ENCODE results near the gene CDH6. TPM values are rescaled to one million over a fixed set of nuclear protein-coding genes. Genes with fewer than 3 reads are reported as not detected.
A peak's percentile ranks its signal among the peaks of the same experiment; 100 is the strongest.

CDH6 gene
- total RNA-seq: not detected in 2 replicates

DNA sequence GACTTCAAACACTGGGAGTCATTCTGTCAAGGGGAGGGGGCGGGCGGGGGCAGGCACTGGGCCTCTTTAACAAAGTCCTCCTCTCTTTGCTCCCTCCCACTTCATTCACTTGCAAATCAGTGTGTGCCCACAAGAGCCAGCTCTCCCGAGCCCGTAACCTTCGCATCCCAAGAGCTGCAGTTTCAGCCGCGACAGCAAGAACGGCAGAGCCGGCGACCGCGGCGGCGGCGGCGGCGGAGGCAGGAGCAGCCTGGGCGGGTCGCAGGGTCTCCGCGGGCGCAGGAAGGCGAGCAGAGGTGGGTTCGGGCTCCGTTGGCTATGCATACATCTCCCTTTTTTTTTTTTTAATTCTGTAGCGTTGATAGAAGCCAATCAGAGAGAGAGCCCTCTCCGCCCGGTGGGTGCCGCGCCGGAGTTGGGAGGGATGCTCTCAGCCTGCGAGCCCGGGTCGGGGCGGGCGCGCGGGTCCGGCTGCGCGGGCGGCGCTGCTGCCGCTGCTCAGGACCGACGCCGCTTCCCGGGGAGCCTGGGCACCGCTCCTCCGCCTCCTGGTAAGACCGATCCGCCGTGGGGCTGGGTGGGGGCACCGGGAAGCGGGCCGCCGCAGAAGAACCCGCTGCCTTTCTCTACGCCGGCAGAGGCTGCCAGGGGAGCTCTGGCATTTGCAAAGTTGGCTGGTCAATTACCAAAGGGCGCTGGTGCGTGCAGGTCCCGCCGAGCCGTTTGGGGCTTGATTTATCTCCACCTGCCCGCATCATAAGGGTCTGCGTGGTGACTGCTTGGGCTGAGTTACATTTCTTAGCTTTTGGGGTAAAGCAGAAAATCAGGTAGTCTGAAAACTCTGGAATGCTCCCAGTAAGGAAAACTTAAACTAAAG is at the start of gene CDH6:
TSS of gene CDH6 (plus strand) at position 96 of the 877 bp plus-strand sequence. CDS start 73,788 bp downstream, outside the sequence.
- DNase-seq (ENCODE audit: low read depth in 2 of 2): no peak

DNA sequence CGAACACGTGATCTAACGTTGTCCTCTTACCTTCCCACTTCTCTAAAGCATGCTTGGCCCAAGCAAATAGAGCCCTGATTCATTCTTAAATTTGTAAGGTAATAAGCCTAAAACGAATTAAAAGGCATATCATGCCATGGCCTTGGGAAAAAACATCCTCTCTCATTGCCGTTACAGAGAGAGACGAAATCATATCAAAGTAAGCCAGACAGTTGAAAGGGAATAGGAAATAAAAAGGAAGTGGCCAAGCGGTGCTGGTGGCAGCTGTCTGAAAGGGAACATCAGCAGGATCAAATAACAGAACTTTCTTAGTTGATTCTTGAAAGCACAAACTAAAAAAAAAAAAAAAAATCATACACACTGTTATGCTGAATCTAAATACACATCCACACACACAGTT is 49.1 kb upstream of the CDH6 start:
- no peak for DNase-seq (ENCODE audit: low read depth in 2 of 2)

DNA sequence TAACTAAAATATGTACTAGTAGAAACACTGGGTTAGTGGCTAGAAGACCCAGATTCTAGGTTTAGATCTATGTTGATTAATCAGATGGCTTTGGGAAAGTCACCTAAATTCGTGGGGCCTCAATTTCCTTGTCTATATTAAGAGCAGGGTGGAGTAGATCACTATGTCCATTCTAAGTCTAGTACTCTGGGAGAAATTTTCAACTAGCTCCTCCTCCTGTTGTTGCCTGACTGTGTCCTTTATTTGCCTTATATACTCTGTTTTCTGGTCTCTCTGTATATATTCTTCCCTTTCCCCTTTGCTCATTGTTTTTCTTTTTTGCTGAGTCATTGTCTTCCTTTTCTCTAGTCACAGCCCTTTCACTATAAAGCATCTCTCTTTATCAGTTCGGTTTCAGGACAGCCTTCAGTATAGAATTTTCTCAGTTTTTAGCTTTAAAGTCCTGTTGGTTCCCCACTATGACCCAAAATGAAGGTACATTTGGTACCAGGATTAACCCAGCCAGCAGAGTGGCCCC is 44.5 kb upstream of the CDH6 start:
- no peak for DNase-seq (ENCODE audit: low read depth in 2 of 2)

DNA sequence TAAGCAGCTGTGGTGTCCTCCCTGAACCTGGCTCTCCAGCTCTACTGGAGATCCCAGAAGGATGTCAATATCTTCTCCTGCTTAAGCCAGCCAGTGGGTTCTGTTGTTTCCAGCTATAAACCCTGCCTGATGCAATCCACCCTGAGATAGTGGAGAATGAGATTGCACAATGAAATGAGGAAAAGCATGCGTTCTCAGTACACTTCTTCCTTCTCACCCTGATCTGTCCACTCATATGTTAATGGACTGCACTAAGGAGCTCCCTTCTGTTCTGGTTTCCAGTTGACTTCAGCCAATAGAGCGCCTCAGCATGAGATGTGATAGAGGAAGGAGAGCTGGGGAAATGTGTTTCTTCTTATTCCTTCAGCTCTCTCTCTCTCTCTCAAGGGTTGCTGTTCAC is 40.0 kb upstream of the CDH6 start:
- DNase-seq (ENCODE audit: low read depth in 2 of 2): no peak

DNA sequence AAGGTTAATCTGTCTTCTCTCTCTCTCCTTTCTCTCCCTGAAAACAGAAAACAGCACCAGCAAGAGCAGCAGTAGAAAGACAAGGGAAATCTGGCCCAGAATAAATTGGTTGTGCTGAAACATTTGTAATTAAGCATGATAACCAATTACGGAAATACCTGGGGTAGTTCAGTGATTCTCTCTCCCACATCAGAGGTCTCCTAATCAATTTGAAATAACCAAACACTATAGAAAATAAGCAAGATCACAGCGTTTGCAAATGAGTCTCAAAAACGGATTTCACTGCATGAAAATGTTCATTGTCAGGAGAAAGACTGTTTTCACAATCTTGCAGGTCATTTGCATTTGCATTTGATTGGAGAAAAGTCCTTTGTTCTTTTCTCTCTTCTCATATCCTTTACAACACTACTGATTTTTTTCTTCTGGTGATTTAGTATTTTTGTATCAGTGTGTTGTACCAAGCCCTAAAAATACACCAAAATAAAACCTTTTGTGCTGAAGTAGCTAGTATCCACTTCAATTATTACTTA is 36.8 kb upstream of the CDH6 start:
- no peak for DNase-seq (ENCODE audit: low read depth in 2 of 2)

DNA sequence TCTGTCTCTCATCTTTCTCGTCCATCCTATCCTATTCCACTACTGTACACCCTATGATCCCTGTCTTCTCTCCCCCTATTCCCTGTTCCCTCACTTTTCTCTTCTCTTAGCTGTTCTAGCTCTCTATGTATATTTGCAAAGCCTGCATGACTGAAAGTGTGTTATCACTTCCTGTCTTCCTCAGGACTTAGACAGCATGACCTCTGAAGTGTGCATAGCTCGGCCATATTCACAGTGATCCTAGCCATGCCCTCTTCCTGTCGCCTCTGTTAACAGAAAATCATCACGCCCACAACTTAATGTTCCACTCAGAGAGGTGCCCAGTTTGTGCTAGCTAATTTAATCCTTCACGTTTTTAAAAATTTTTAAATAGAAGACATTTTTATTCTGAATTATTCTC is 35.8 kb upstream of the CDH6 start:
- no peak for DNase-seq (ENCODE audit: low read depth in 2 of 2)

DNA sequence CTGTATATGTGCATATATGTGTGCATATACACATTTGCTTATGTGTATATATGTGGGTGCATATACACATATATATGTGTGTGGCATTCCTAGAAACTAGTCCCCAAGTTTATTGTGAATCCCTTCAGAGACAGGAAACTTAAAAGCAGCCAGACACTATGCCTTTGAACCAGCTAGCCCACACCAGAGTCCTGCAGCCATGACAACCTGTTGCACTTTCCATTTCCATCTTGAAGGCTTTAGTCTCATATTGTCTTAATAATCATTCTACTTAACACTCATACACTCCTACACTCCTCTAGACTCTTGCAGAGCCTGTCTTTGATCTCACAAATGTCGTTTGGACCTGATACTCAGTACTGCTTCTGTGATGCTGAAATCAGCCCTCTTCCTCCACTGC is 34.8 kb upstream of the CDH6 start:
- DNase-seq (ENCODE audit: low read depth in 2 of 2): no peak

DNA sequence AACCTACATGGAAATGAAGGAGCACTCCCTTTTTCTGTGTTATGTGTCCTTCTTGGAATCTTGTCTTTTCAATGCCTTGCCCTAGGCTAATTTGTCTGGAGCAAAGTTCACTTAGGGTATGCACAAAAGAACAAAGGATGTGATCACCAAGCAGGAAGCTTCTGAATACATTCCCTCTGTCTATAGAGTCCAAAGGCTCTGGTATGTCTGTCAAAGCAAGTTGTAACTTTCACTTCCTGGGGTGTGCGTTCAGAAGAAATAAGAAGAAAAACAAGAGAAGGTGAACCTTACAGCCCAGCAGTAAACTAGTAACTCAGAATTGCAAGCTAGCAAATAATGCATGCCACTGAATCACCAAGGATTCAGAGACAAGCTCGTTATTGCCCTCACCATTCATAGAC is 31.7 kb upstream of the CDH6 start:
- DNase-seq (ENCODE audit: low read depth in 2 of 2): no peak

DNA sequence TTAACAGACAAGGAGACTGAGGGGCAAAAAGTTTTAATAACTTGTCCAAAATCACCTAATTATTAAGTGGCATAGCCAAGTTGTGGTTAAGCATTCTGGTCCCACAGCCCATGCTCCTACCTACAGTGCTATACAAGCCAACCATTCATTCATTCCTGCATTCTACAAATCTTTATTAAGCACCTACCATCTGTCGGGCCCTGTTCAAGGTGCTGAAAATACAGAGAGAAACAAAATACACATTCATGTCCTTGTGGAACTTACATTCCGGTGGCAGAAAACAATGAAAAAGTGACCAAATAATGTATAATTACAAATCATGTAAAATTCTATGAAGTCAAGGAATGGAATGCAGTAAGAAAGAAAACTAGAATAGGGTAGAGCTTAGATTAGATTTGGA is 27.8 kb upstream of the CDH6 start:
- no peak for DNase-seq (ENCODE audit: low read depth in 2 of 2)

DNA sequence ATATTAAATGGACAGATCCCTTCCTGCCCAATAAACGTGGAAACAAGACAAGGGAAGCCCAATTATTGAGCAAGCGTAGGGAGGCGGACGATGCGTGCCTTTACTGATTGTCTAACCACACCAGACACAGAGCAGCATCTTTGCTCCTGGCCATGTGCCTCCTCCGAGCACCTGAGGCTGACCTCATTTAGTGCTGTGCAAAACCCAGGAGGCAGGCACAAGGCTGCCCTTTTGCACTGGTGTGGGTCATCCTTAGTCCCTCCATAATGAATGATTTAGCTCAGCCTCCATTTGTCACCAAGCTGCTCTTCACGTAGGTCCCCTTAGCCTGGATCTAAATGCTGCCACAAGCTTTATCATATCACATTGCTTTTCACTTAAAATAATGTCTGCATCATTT is 24.1 kb upstream of the CDH6 start:
- no peak for DNase-seq (ENCODE audit: low read depth in 2 of 2)

DNA sequence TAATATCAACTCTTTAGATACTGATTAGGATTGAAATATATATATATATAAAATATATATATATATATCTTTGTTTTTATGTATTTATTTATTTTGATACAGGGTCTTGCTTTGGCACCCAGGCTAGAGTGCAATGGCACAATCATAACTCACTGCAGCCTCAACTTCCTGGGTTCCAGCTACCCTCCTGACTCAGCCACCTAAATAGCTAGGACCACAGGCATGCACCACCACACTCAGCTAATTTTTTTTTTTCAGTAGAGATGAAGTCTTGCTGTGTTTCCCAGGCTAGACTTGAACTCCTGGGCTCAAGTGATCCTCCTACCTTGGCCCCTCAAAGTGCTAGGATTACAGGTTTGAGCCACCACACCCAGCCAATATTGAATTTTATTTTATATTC is 20.6 kb upstream of the CDH6 start:
- DNase-seq (ENCODE audit: low read depth in 2 of 2): no peak

DNA sequence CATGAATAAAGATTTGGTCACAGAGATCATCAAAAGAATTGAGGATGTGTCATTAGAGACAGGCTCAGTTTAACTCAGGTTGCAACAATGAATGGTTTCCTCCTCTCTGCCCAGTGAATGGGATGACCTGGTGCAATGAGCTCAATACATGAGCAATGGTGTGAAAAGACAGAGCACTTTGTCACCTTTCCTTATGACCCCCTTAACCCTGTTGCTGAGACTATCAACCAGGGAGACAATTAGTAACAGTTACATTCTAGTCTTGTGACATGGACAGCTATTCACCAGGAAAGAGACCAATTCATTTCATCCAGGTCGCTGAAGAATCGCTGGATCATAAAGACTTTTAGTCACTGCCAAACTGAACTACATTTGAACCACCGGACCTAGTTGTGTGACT is 19.9 kb upstream of the CDH6 start:
- DNase-seq (ENCODE audit: low read depth in 2 of 2): no peak

DNA sequence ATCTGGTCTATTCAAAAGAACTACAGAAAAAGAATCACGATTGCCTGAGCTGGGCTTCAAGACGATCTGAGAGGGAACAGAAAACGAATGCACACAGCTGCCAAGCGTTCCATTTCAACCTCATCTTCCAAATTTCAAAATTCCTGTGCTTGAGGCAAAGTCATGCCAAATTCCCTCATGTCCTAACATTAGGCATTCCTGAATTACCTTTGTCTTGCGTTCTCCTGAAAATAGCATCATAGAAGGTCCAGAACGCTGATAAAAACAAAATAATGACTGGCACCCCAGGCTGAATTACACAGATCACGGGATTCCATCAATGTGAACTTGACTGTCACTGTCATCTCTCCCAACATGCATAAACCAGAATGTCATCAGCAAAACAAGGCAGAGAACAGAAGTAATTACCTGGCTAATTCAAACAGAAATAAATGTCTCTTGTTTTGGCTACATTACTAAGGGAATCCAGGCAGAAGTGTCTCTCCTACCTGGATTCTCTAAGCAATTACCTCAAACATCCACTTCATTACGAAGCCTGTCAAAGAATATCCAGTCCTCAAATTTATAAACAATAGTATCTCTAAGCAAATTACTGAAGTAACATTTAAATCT is 12.0 kb upstream of the CDH6 start:
- no peak for DNase-seq (ENCODE audit: low read depth in 2 of 2)

DNA sequence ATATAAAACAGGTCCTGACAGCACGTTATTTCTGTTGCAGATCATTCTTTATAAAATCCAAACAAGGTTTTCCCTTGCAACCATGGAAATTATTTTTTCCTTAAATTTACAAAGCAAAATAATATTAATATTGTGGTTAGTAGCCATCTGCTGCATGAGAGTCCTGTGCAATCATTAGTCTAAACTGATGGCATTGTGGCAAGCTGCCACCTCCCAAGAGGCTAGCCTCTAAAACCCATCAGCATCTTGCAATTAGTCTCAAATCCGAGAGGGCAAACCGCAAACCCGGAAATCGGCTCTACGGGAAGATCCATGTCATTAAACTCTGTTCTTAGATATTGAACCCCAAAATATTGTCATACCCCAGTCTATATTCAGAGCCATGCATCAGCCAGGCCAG is 11.3 kb upstream of the CDH6 start:
- DNase-seq (ENCODE audit: low read depth in 2 of 2): no peak

DNA sequence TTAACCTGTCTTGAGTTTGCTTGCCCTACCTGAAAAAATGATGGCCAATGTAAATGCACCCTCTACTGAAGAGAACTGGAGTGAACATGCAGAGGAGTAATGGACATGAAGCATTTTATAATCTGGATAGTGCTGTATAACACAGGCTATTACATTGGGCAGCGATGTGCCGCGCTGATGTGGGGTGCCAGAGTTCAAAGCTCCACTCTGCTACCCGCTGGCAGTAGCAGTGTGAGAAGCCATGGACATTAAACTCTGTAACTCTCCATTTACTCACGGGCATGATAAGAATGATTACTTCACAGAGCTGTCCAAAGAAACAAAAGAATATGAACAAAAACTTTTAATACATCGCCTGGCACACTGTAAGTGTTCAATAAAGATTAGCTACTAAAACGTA is 7.5 kb upstream of the CDH6 start:
- no peak for DNase-seq (ENCODE audit: low read depth in 2 of 2)

DNA sequence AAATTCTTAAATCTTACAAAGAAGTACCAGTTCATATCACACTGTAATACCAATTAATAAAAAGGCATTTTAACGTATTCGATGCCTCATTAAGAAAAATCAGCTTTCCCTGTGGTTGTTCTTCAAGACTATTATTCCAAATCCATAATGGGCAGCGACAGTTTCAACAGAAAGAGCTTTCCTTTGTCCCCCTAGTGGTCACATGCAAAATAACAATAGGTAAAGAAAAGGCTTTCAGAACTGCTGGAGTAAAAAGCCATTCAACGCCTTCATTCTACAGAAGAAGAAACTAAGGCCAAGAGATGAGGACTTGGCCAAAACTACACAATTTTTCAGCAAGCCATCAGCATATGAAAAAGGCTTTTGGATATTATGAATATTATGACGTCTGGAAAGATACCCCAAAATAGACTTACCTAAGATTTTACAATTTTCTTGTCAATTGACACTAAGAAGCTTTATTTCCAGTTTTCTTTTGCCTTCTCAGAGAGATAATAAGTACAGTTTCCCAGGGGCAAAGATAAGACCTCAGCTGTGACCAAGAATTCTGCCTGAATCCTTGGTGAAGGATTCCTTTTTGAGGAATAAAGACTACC is 6.7 kb upstream of the CDH6 start:
- DNase-seq (ENCODE audit: low read depth in 2 of 2): peak in 1 of 2 donors; percentile 19

DNA sequence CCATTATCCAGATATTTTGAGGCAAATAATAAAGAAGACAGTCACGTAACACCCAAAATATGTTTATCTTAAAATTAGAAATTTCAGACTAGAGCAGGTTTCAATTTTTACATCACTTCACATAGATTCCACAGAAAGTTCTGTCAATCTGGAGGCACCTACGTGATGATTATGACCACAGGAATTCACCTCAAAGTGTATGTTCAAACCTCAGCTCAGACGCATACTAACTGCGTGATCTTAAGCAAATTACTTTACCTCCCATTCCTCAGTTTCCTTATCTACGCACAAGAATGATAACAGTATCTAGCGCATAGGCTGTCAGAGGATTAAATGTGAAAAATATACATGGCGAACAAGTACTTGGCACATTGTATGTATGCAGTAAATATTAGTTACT is 5.9 kb upstream of the CDH6 start:
- no peak for DNase-seq (ENCODE audit: low read depth in 2 of 2)

DNA sequence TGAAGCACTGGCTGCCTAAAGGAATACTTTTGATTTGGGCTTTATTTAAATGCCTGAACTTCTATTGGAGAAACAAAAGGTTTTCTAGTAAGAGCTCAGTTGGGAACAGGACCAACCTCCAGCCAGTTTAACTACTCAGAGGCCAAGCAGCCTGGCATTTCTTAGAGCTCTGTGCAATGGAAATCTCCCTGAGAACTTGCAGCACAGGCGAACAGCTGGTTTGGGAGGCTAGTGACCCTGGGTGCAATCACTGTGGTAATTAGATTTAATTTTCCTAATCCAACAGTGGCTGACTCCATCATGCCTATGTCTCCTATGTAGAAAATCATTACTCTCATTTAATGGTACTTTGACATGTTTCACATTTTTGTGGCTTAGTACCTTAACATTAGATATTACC is 1.0 kb upstream of the CDH6 start:
- no peak for DNase-seq (ENCODE audit: low read depth in 2 of 2)

DNA sequence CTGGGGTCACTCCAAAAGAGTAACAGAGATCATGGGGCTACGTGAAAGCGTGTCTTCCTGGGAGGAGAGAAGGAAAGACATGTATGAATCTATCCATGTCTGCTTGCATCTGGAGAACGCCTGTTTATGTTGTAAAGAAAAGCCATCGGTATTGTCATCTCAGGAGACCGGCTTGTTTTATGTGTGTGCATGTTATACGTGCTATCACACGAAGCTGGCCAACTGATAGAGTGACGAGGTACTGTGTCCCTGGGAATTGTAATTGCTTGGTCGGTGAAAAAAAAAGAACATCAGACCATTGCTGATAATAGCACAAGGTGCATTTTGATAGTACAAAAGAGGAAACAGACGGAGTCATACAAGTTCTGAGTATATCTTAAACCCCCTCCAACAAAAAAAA is 370 bp upstream of the CDH6 start:
- no peak for DNase-seq (ENCODE audit: low read depth in 2 of 2)

DNA sequence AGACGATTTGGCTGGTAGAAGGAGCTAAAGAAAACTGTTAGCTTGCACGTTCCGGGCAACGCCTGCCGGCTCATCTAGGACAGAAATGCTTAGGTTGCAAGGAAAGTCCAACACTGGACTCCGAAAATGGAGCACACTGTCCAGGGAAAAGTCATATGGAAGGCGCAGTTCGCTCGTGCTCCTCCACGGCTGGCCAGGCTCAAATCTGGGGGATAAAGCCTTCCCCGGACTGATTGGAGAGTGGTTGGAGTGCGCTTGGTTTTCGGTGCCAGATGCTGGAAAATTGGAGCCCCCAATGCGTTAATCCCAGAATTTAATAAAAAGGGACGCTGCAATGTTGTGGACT is 955 bp downstream of the CDH6 start:
- DNase-seq (ENCODE audit: low read depth in 2 of 2): no peak

DNA sequence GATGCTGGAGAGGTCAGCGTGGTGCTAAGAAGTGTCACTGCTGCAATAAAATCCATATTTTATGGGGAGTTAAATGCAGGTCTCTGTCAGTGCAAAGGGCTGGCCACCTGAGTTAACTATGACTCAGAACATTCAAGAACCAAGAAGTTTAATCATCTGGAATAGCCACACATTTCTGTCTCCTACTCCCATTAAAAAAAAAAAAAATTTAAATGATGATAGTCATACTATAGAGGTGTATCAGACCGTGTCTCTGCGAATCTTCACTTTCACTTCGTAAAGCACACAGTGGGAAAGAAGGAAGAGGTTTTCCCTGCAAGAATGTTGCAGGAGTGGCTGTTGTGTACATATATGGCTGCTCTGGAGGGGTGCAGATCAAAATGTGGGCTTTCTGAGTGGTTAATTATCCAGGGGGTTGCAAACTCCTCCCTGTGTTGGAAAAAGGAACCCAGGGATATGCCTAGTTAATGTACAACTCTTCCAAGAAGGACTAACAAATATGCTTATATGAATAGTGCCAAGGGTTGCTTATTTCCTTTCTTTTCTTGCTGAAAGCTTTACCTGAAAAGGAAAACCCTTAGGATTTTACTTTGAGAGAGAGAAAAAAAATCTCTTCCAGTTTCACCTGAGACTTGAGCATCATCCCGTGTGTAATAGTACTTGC is 1.5 kb downstream of the CDH6 start:
- DNase-seq (ENCODE audit: low read depth in 2 of 2): no peak

DNA sequence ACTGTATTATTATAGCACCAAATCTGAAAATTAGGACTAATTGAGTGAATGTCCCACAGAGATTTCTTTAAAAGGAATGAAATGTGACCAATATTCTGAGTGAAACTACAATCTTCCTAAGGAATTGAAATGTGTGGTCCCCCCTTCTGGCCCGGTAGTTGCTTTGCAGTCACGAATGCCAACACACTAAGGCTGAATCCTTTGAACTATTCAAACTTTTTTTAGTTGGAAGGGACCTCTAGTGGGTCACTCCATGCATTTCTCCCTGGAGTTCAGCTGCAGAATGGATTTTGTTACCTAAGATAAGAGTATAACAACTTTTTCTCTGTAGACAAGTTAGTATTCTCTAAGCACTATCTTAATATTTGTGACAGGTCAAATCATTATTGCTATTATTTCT is 2.8 kb downstream of the CDH6 start:
- no peak for DNase-seq (ENCODE audit: low read depth in 2 of 2)
